Measurements from ENCODE around the gene HLA-DPA1.
"Not testable (repeated sequence)": the region's sequence is repeated elsewhere in the genome, so short reads cannot be mapped to it uniquely, and the experiment has no call there.

The HLA-DPA1 gene

DNA sequence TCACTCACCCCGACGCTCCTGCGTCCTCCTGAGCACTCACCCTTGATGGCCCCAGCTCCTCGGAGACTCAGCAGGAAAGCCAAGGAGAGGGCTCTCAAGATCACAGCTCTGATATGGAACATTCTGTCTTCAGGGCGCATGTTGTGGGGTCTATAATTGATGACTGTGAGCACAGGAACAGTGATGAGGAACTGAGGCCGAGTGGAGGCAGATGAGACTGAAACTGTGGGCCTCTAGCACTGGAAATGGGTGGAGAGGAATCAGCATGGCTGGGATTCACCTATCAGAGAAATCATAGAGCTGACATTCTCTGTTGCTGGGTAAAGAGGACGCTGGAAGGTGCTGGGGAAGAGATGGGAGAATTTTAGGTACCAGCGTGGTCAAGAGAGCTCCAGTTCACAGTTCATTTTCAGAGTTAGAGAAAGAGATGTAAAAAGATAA lies at the start of gene HLA-DPA1:
TSS of gene HLA-DPA1 (minus strand) at position 219 of the 441 bp plus-strand sequence.
- DNase-seq: peak; percentile 48

DNA sequence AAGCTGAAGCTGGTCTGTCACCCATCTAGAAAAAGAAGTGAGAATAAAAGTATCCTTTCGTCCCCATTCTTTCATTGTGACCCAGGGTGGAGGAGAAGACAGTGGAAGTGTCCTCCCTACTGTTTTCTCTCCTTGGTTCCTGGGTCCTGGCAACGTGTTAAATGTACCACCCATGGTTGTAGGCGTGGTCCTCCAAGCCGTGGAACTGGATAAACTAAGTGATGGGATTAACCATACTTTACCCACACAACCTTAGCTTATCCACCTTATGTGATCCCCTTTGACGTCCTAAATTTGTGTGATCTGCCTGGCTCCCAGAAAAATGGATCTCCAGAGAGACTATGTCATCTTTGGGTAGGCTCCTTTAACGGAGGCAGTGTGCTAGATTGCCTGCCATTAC lies 49.7 kb upstream of the HLA-DPA1 start:
- DNase-seq: no peak

DNA sequence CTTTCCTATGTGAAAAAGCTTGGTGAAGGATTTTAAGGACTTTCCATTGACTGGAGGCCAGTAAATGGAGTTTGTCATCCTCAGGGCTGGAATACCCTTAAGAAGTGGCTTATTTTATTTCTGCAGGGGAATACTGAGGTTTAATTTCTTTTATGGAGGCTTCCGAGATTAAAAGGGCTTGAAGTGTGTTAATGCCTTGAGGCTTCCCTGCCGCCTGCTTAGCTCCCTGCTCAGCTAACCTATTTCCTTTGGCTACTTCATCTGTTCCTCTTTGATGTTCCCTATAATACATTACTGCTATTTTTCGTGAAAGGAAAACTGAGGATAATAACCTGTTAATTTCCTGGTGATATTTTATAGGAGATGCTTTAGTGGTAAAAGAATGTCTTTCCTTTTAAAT lies 46.6 kb upstream of the HLA-DPA1 start:
- no peak for DNase-seq

DNA sequence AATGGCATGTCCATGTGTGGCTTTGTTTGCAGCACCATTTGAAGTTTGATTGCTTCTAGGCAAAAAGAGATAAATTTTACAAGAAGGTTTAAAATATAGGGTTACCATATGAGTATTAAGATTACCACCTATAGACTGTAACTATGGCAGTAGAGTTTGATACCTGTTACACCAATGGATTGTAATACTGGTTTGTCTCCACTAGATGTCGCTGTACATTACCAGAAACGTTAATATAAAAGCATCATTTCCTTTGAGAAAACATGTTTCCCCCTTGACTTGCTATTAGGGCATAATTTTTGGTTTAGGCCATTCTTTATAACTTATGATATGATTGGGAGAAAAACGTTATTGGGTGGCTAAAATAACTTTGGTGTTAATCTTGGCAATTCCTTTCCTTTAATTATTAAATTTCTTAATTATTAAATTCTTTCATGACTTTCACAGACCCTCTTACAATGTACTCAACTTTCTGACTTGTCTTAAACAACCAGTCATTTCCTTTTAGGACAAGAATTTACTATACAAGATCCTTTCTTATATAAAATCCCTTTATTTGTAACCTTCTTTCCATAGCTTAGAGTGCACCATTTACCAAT lies 45.2 kb upstream of the HLA-DPA1 start:
- no peak for DNase-seq

DNA sequence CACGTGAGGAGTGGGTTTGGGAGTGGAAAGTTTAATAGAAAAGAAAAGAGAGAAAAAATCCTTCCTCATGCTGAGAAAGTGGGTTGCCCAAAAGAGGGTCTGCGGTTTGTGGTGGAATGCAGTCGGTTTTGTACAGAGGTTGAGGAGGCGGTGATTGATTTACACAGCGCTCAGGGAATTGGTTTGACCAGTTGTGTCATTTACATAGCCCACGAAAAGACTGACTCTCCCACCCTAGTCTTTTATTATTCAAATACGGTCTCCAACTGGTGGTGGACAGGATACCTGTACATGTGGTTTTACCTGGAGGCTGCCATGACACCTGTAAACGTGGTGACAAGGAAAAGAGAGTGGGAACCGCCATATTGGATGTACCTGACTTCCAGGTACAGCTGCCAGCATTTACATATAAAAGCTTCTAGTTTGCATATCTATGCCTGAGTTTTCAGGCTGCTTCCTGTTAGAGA lies 44.4 kb upstream of the HLA-DPA1 start:
- no peak for DNase-seq

DNA sequence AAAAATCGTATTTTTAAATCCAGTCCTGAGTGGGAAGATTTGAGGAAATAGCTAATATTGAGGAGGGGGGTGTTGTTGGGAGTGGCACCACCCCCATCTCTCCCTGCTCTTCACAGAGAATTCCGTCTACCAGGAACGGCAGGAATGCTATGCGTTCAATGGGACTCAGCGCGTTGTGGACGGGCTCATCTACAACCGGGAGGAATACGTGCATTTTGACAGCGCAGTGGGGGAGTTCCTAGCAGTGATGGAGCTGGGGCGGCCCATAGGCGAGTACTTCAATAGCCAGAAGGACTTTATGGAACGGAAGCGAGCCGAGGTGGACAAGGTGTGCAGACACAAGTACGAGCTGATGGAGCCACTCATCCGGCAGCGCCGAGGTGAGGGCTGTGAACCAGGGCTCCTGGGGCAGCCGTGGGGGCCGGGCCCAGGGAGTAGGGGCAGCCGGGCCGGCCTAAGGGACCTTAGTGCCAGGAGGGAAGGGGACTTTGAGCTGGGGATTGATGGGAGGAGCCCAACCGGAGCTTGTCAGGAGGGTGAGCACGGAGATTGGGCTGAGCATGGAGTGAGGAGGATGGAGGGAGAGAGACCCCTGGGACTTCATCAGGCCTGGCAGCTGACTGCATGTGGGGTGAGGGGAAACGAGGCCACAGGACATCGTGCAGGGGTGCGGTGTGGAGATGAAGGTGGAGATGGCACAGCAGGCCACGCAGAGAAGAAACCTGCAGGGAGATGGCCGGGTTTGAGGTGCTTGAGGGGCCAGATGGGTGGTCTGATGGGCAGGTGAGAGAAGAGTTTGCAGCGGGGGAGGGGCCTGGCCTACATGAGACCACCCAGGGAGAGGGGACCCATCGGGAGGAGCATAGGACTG lies 43.6 kb upstream of the HLA-DPA1 start:
- DNase-seq: peak; percentile 12

DNA sequence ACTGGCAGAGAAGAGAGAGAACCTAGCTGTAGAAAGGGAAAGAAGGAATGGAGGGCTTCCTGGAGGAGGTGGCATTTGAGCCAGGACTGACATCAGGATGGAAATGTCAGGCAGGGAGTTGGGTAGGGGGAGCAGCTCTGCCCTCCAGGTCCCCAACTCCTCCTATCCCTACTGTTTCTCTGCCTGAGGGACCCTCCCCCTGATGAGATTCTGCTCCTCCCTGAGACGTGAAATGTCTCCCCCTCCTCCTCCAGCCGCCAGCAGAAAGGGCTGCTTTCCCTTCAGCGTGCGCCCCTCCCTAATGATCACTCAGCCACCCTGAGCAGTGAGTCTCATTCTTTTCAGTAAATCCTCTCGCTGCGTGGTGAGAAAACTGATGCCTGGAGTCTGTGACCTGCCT lies 43.0 kb upstream of the HLA-DPA1 start:
- no peak for DNase-seq

DNA sequence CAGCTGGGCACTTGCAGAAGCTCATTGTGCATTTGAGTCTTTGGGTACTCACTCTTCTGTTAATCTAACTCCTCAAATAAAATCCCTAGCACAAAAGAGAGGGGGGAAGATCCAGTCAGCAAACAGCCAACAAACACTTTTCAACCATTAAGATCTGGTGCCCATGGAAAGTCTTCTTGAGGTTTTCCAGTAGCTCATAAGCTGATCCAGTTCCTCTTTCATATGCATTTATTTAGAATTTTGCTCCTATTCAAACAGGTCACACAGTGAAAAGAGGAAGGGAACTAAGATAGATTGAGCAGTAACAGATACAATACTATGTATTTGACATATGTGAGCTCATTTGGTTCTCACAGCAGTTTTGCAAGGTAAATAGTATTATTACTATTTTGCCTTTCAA lies 41.0 kb upstream of the HLA-DPA1 start:
- no peak for DNase-seq

DNA sequence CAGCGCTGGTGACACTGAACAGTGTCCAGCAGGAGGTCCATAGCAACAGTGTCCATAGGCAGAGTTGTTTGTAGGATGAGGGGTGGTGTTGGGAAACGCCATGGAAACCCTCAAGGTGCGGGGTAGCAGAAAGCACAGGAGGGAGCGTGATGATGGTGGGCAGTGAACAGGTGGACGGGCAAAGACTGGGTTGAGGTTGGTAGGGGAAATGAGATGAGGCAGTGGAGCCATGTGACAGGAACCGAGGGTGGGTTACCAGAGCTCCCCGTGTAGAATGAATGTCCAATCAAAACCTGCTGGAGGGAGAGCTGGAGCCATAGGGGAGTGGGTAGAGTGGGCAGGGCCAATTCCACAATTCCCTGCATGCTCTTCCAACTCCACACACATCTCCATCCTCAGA lies 40.3 kb upstream of the HLA-DPA1 start:
- no peak for DNase-seq

DNA sequence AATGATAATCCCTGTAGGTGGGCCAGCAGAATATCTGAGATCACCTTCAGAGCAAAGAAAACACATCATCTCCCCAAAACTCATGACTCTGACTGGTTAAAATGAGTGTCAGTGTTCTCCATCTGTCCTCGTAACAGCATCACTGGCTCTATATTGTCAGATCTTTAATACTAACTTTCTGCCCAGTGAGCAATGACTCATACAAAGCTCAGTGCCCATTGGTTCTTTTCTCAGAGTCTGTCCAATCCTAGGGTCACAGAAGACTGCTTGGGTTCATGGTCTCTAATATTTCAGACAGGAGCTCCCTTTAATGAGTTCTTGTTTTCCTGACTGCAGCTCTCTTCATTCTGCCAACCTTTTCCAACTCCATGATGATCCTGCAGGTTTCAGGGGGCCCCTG lies 38.7 kb upstream of the HLA-DPA1 start:
- no peak for DNase-seq

DNA sequence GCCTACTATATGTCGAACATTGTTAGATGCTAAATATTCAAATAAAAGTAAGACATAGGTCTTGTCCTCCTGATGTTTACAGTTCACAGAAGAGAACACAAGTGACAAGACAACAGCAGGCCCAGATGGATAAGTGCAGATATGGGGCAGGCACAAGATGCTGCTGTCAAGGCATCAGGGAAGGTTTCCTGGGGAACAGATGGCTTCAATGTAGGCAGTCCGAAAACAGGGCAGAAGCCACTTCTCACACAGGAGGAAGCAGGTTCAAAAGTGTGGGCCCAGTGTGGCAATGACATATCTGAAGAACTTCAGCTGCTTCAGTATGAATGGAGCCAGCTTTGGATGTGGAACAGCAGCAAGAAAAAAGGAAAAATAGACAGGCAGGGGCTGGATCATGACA lies 34.9 kb upstream of the HLA-DPA1 start:
- no peak for DNase-seq

DNA sequence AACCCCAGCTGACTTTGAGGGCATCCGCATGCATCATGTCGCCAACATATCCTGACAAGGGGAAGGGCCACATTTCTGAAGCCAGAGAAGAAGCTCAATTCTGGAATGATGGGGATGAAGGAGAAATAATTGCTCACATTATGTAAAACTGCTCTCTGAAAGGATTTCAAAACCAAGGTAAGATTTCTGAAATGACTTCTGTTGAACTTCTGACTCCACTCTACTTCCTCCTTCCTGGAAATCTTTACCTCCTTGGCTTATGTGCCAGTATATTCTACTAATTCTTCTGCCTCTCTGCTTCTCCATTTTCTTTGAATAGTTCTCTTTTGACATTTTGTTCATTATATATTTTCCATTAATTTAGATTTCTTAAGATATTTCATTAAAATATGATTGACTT lies 34.2 kb upstream of the HLA-DPA1 start:
- no peak for DNase-seq

DNA sequence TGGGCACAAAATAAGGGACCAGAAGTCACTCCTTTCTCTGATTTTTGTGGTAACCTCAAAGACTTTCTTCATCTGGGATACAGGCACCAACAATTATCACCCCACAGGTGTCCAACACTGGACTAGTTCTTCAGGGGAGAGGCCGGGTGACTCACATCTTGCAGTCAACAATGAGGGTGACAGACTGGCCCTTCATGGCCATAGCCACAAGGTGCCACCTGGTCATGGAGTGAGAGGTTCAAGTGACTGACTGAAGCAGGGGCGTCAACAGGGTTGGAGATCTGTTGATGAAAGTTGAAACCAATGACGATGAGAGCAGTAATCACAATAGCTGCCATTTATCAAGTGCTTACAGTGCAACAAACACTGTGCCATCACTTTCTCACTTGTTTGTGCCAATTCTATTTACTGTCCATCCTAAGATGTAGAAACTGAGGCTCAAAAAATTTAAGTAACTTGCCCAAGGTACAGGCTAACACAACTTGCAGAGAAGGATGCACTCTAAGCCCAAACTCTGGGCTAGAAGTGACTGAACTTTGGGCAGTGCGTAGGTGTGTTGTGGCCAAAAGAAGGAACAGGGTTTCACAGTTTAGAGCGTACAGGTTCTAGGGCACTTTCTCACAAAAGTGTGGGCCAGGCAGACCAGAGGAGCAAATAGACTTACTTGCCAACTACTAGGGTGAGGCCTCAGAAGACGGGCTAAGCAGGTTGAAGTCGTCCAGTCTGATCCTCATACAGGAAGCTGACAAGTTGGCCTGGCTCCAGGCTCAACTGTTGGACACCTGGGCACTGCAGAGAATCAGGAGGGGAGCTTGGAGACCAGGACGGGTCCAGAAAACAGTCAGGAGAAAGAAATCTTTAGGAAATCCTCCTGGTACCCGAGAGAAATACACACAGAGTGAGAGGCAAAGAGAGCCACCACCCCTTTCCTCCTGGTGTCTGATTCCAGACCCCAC lies 32.7 kb upstream of the HLA-DPA1 start:
- DNase-seq: no peak

DNA sequence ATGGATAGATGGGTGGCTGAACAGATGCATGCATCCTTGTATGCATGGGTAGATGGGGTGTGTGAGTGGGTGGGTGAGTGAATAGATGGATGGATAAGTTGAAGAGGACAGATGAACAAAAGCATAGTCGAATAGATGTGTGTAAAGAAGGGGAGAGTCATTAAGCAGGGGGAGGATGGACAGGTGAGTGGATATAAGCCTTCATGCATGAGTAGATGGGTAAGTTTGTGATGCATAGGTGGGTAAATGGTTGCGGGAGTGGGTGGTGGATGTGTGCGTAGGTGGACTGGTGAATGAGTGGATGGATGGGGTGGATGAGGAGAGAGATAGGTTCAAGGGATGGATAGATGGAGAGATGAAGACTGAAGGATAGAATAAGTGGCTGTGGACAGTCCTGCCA lies 31.9 kb upstream of the HLA-DPA1 start:
- no peak for DNase-seq

DNA sequence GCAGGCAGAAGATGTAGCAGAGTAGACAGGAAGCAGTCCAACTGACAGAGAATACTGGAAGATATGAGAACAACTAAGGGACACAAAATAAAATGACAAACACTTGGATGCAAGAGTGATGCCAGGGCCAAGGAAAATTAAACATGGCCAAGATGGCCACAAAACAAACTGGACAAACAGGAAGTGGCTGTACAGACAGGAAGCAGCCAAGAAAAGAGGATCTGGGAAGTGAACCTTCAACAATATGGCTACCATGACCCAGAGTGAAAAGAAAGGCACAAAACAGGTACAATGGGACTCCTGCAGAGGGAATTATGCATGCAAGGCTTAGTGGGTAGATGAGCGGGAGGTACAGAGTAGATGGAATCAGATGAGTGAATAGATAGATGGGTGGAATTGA lies 31.4 kb upstream of the HLA-DPA1 start:
- no peak for DNase-seq

DNA sequence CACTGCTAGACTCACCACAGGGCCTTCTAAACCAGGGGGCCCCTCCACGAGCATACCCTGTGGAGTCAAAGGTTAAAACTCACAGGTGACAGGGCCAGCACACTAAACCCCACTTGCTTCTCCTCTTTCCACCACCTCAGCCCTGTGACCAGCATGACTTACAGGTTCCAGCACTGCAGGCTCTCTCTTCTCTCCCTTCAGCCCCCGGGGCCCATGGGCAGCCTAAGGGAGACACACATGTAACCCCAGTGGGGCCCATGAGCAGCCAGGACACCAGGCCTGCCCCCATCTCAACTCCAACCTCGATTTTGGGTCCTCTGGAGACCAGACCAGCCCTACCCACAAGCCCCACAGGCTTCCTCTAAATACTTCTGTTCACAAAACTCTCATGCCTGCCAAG lies 30.3 kb upstream of the HLA-DPA1 start:
- no peak for DNase-seq

DNA sequence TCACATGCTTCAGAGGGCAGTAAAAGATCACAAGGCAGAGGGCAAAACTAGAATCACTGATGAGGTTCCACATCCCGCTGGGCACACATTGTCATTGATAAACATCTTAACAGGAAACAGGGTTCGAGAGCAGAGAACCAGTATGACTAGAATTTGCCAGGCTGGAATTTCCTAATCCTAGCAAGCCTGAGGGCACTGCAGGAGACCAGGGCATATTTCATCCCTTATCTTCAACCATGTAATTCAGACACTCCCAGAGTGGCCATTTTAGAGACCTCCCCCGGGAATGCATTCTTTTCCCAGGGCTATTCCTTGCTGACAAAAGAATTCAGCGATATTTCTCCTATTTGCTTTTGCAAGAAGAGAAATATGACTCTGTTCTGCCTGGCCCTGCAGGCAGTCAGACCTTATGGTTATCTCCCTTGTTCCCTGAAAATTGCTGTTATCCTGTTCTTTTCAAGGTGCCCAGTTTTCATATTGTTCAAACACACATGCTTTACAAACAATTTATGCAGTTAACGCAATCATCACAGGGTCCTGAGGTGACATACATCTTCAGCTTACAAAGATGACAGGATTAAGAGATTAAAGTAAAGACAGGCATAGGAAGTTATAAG lies 27.8 kb upstream of the HLA-DPA1 start:
- not testable (repeated sequence) for DNase-seq

DNA sequence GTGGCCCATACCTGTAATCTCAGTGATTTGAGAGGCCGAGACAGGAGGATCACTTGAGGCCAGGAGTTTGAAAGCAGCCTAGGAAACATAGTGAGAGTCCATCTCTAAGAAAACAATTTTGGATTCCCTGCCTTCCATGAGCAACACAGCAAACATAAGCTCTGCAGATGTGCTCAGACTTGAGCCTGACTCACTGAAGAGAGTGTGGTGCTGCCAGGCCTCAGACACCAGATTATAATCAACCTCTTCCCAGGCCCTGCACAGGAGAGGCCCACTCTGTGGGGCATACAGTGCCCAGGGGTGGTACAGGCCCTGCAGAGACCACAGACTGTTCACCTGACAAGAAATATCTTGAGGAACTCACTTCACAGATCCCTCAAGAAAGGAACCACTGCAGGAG lies 22.2 kb upstream of the HLA-DPA1 start:
- no peak for DNase-seq

DNA sequence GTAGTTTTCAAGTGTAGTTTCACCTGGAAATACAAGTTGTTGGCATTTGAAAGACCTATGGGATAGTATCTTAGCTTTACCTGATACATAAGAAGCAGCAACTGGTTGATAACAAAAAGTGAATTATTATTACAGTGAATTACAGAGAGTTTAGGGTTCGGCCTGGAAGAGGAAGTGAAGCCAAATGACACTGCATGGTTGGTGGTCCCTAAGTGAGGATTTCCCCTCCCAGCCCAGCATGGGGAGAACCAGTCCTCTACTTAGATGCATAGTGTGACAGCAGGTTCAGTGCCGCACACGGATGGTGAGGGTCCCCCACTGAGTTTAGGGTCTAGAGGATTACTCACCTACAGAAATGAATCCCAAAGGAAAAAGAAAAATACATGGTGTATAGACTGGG lies 20.4 kb upstream of the HLA-DPA1 start:
- no peak for DNase-seq

DNA sequence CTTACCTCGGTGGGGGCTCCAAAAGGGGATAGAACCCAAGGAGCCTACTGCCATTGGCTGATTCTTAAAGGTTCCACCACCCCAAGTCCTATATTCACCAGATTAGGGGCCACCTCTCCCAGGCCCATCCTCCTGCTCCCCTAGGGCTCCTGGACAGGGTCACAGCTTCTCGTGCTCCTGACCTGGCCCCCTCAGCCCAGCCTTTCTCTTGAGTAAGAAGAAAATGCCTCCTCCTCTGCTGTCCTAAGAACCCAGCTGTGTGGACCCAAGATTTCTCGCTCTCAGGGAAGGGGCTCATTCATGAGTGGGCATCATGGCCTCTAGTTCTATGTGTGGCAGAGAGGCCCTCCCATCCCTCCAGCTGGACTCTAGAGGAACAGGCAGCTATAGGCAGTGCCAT lies 18.9 kb upstream of the HLA-DPA1 start:
- DNase-seq: no peak

DNA sequence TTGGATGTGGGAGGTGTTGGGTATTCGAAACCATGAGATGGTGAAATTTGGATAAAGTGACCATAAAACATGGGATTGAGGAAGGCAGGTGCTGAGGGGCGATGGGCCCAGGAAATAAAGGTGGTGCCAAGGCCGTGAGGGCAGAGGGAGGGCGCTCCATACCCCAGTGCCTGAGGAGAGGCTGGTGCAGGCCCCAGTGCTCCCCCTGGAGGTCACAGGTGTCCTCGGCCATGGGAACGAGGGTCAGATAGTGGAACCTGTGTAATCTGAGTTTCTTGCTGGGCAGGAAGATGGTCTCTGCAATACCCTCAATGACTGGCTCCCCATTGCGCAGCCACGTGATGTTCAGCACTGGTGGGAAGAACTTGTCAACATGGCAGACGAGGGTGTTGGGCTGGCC lies 18.5 kb upstream of the HLA-DPA1 start:
- DNase-seq: peak; percentile 78

DNA sequence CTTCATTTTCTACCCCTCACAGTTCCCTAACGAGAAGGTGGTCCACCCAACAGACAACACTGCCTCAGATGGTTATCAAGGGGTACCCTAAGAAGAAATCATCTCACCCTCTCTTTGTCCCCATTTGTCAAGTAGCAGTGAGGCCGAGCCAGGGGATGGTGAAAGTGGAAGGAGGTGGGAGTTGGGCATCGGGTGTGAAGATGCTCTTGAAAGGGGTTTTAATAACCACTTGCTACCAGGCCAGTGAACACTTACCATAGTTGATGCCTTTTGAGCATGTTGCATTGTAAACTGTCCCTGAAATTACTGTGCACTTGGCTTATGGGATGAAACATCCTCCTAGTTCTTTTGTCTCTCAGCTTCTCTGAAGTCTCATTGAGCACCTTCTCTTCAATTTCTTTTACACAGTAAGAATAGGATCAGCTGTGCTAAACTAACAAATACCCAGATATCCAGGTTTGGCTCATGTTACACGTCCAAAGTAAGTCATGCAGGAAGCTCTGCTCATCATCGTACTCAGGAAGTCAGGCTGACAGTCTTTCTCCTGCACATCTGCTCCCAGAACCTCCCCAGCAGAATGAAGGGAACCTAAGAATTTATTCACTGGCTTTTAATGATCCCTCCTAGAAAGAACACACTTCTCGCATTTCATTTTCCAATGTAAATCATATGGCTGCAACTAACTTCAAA lies 15.6 kb upstream of the HLA-DPA1 start:
- no peak for DNase-seq
